Osteoblast (primary cell): Measurements from ENCODE around the gene HCFC1. TPM values are rescaled to one million over a fixed set of nuclear protein-coding genes. Genes with fewer than 3 reads are reported as not detected.

Source experiments
- DNase-seq: peaks from one replicate; pipeline ENCODE4 v3.0.0; 2011; ENCODE audit warnings: low spot score, mixed read lengths; ENCODE audit not compliant: insufficient read length; ENCODE audit errors: missing footprints
- H2AFZ ChIP-seq: 2 replicates; pipeline ENCODE4 v1.6.0; 2011; ENCODE audit warnings: mild to moderate bottlenecking, low read length
- H3K27ac ChIP-seq: 2 replicates; pipeline ENCODE4 v1.5.1; 2011; ENCODE audit warnings: mild to moderate bottlenecking, low read depth, low read length, moderate library complexity
- H3K27me3 ChIP-seq: 2 replicates; pipeline ENCODE4 v1.6.0; 2012; ENCODE audit warnings: mild to moderate bottlenecking, control low read depth, inconsistent platforms, low read length, moderate library complexity; ENCODE audit not compliant: insufficient read depth
- H3K36me3 ChIP-seq: 2 replicates; pipeline ENCODE4 v1.5.1; 2011; ENCODE audit warnings: mild to moderate bottlenecking, low read length, control low read depth, moderate library complexity; ENCODE audit not compliant: insufficient read depth
- H3K4me1 ChIP-seq: 2 replicates; pipeline ENCODE4 v1.5.1; 2011; ENCODE audit warnings: mild to moderate bottlenecking, low read length, control low read depth, moderate library complexity; ENCODE audit not compliant: insufficient read depth
- H3K4me2 ChIP-seq: 2 replicates; pipeline ENCODE4 v1.6.0; 2011; ENCODE audit warnings: mild to moderate bottlenecking, low read length; ENCODE audit not compliant: insufficient read depth
- H3K4me3 ChIP-seq: fragments of 200-600 bp; sonication (generic); 3 replicates; pipeline ENCODE4 v1.5.1; 2012; ENCODE audit warnings: mild to moderate bottlenecking, low read length, inconsistent platforms; ENCODE audit not compliant: insufficient read depth
- H3K79me2 ChIP-seq: 2 replicates; pipeline ENCODE4 v1.6.0; 2012; ENCODE audit warnings: mild to moderate bottlenecking, low read length, control low read depth, inconsistent platforms; ENCODE audit not compliant: insufficient read depth
- H3K9me3 ChIP-seq: 2 replicates; pipeline ENCODE4 v1.5.1; 2011; ENCODE audit warnings: low read depth, low read length, control low read depth
- H4K20me1 ChIP-seq: 2 replicates; pipeline ENCODE4 v1.6.0; 2012; ENCODE audit warnings: mild to moderate bottlenecking, low read length, control low read depth; ENCODE audit not compliant: insufficient read depth
- total RNA-seq: library from RNA; depleted of rRNA; stranded (reverse); fragments of >200 nt; gene quantifications from 2 replicates; pipeline ENCODE4 v1.2.3, GENCODE V29; 2012
- TF ChIP-seq, protein P1 (sequence below): IDR thresholded peaks from 2 replicates; pipeline ENCODE4 v1.5.1; 2011; ENCODE audit warnings: mild to moderate bottlenecking, low read depth, low read length, moderate library complexity; ENCODE audit errors: extremely low read depth

The HCFC1 gene
- total RNA-seq, 1 donor: 24.6 TPM

DNA sequence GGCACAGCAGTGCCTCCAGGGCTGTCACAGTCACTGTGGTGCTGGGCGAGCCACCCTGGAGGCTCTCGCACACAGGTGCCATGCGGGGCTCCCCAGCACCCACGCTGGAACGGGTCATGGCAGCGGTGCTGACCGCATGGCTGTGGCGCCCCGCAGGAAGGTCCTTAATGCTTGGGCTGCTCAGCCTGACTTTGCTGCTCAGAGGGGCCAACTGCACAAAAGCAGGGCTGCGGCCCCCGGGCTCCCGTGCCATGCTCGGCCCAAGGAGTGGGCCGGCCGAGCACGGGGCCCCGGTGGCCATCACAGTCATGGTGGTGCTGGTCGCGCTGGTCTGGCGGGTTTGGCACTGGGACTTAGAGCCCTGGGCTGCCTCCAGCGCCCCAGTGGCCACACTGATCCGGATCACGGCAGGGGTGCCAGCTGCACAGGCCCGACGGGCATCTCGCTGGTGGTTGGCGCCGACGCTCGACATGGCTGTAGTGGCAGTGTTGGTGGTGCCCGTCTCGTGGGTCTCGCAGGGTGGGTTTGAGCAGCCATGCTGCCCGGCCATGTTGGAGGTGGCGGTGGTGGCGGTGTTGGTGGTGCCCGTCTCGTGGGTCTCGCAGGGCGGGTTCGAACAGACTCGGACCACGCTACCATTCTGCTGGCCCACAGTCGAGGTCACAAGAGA, 16.9 kb downstream of the HCFC1 start:
- H3K27me3 ChIP-seq: no peaks in the 10 kb centered on the region

DNA sequence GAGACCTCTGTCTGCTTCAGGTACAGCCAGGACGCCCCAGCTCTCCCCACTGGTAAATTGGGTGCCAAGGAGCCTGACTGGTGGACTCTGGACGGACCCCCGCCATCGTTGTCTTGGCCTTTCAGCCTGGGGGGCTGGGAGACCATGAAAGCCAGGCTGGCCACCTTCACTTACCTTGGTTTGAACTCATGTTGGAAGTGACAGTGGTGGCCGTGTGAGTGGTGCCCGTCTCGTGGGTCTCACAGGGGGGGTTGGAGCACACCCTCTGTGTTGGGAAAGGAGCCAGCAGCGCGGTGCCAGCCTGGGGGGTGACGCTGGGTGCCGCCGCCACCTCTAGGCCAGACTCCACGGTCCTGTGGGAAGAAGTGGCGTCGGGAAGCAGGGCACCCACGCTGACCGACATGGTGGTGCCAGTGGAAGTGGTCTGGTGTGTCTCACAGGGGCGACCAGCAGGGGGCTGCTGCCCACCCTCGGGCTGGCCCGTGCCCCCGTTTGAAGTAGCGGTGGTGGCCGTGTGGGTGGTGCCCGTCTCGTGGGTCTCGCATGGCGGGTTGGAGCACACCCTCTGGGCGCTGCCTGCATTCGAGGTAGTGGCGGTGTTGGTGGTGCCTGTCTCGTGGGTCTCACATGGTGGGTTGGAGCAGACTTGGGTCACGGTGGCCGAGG, 17.6 kb downstream of the HCFC1 start:
- no peaks in the 10 kb centered on the region for H3K4me1 ChIP-seq
- no peaks in the 10 kb centered on the region for H3K9me3 ChIP-seq
- peaks cover 81% of the 10 kb centered on the region for H3K36me3 ChIP-seq
- DNase-seq: no peak
- no peak overlapping the region for H3K4me2 ChIP-seq
- TF ChIP-seq, protein P1, sequence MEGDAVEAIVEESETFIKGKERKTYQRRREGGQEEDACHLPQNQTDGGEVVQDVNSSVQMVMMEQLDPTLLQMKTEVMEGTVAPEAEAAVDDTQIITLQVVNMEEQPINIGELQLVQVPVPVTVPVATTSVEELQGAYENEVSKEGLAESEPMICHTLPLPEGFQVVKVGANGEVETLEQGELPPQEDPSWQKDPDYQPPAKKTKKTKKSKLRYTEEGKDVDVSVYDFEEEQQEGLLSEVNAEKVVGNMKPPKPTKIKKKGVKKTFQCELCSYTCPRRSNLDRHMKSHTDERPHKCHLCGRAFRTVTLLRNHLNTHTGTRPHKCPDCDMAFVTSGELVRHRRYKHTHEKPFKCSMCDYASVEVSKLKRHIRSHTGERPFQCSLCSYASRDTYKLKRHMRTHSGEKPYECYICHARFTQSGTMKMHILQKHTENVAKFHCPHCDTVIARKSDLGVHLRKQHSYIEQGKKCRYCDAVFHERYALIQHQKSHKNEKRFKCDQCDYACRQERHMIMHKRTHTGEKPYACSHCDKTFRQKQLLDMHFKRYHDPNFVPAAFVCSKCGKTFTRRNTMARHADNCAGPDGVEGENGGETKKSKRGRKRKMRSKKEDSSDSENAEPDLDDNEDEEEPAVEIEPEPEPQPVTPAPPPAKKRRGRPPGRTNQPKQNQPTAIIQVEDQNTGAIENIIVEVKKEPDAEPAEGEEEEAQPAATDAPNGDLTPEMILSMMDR: no peak
- H3K4me3 ChIP-seq: no peak overlapping the region
- H3K79me2 ChIP-seq: no peaks in the 10 kb centered on the region
- H4K20me1 ChIP-seq: peaks cover 2% of the 10 kb centered on the region
- H3K27ac ChIP-seq: no peak overlapping the region
- no peak overlapping the region for H2AFZ ChIP-seq
- H3K27me3 ChIP-seq: no peaks in the 10 kb centered on the region

More for the DNA sequence above, 16.9 kb downstream of the HCFC1 start:
- H3K4me3 ChIP-seq: no peak overlapping the region
- H3K4me2 ChIP-seq: no peak overlapping the region
- H3K4me1 ChIP-seq: no peaks in the 10 kb centered on the region
- TF ChIP-seq, protein P1: no peak
- H3K79me2 ChIP-seq: no peaks in the 10 kb centered on the region
- no peaks in the 10 kb centered on the region for H3K9me3 ChIP-seq
- peaks cover 2% of the 10 kb centered on the region for H4K20me1 ChIP-seq
- H2AFZ ChIP-seq: no peak overlapping the region
- peak; percentile 87 for DNase-seq
- no peak overlapping the region for H3K27ac ChIP-seq
- H3K36me3 ChIP-seq: peaks cover 83% of the 10 kb centered on the region

DNA sequence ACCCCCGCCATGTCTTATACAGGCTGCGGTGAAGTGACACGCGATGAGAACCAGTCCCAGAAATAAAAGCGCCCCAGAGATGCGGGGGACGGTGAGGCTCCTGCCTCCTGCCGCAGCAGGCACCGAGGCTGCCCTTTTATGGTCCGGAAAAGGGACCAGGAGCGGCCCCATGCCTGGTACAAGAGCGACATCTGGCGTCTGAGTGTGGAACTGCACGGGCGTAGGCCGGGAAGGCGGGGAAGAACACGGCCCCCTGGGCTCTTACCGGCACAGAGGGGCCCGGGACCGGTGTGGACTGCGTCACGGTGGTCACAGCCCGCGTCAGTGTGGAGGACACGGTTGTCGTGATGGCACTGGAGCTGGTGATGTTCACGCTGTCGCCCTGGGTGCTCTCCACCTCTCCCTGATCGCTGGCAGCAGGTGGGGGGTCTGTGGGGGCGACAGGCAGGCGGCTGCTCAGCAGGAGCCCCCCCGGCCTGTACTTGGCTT, 18.2 kb downstream of the HCFC1 start:
- H3K27me3 ChIP-seq: no peaks in the 10 kb centered on the region
- H2AFZ ChIP-seq: no peak overlapping the region
- peaks cover 2% of the 10 kb centered on the region for H4K20me1 ChIP-seq
- peak; percentile 99 for DNase-seq
- TF ChIP-seq, protein P1: peak; percentile 91
- H3K4me2 ChIP-seq: no peak overlapping the region
- H3K9me3 ChIP-seq: no peaks in the 10 kb centered on the region
- peaks cover 75% of the 10 kb centered on the region for H3K36me3 ChIP-seq
- no peak overlapping the region for H3K4me3 ChIP-seq
- H3K4me1 ChIP-seq: no peaks in the 10 kb centered on the region
- no peaks in the 10 kb centered on the region for H3K79me2 ChIP-seq
- no peak overlapping the region for H3K27ac ChIP-seq

DNA sequence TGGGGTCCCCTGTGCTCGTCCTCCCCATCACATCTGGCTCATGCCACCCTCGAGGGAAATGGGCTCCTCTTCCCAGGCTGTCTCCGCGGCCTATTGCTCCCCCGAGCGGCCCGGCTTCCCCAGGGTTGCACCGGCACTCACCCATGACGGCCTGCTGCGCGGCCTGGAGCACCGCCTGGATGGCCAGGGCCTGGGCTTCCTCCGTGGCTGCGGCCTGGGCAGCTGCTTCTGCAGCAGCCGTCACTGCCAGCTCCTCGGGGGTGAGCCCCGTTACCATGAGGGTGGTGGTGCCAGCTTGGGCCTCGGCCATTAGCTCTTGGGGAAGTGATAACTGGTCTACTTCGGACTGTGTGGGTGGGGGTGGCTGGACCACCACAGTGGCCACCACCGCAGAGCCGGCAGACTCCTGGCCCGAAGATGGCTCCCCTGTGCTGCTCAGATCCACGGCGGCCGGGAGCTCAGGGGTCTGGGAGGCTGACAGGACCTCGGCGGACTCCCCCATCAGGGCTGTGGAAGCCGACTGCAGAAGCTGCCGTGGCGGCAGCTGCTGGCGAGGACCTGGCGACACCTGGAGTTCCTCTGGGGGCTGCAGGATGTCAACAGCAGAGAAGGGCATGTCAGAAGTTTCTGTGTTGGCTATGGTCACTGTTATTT, 19.1 kb downstream of the HCFC1 start:
- TF ChIP-seq, protein P1: no peak
- Histone ChIP-seq H3K36me3 (peaks cover 66% of the 10 kb centered on the region), H3K4me1 (no peaks in the 10 kb centered on the region), H3K27me3 (no peaks in the 10 kb centered on the region), H3K9me3 (no peaks in the 10 kb centered on the region), H3K79me2 (no peaks in the 10 kb centered on the region), H3K27ac (no peak overlapping the region), H3K4me2 (no peak overlapping the region), H4K20me1 (no peaks in the 10 kb centered on the region), H3K4me3 (no peak overlapping the region), H2AFZ (no peak overlapping the region)
- DNase-seq: no peak
